GM18507 (cell line): ENCODE measurements around the gene CHN2.

ENCODE experiments used
- DNase-seq: peaks from one replicate; pipeline ENCODE4 v3.0.0; 2011; ENCODE audit warnings: low read depth; ENCODE audit not compliant: insufficient read length; ENCODE audit errors: extremely low spot score
- FAIRE-seq: peaks from 2 replicates; lab custom pipeline; 2011; peaks lifted over from hg19 to GRCh38; lab: Jason Lieb, UNC

Gene CHN2

GRCh38 chr7:29194594-29195427 lies at the start of gene CHN2:
TSS of gene CHN2 (plus strand) at chr7:29194775.
- FAIRE-seq (no peak), DNase-seq (no peak)

- no peak for FAIRE-seq
- DNase-seq: no peak
Observed at GRCh38 chr7:29145553-29146056, 49.0 kb upstream of the CHN2 start.

- no peak for FAIRE-seq
- no peak for DNase-seq
Observed at GRCh38 chr7:29146057-29146706, 48.4 kb upstream of the CHN2 start, which contains the start of gene CPVL. TSS of gene CPVL (minus strand) at chr7:29146537. CDS start at chr7:29121061, 25,476 bp downstream.

GRCh38 chr7:29146888-29147609 lies 47.5 kb upstream of the CHN2 start:
- FAIRE-seq (no peak), DNase-seq (no peak)

GRCh38 chr7:29147821-29148220 lies 46.8 kb upstream of the CHN2 start:
- FAIRE-seq: no peak
- DNase-seq: no peak

GRCh38 chr7:29149036-29149435 lies 45.5 kb upstream of the CHN2 start:
- no peak for FAIRE-seq
- DNase-seq: no peak

- DNase-seq (no peak), FAIRE-seq (no peak)
Observed at GRCh38 chr7:29150856-29151255, 43.7 kb upstream of the CHN2 start.

GRCh38 chr7:29154076-29154475 lies 40.5 kb upstream of the CHN2 start:
- no peak for FAIRE-seq
- no peak for DNase-seq

GRCh38 chr7:29156907-29157452 lies 37.6 kb upstream of the CHN2 start:
- FAIRE-seq: no peak
- DNase-seq: no peak

GRCh38 chr7:29158795-29159423 lies 35.7 kb upstream of the CHN2 start:
- FAIRE-seq: no peak
- DNase-seq: no peak

- FAIRE-seq: no peak
Observed at GRCh38 chr7:29160080-29160479, 34.5 kb upstream of the CHN2 start.

GRCh38 chr7:29161231-29161630 lies 33.3 kb upstream of the CHN2 start:
- DNase-seq: no peak
- no peak for FAIRE-seq

More at GRCh38 chr7:29160080-29160479, 34.5 kb upstream of the CHN2 start:
- no peak for DNase-seq

- DNase-seq: no peak
- no peak for FAIRE-seq
Observed at GRCh38 chr7:29162577-29162976, 32.0 kb upstream of the CHN2 start.

GRCh38 chr7:29163854-29164253 lies 30.7 kb upstream of the CHN2 start:
- DNase-seq: no peak
- FAIRE-seq: no peak

- no peak for FAIRE-seq
- DNase-seq: no peak
Observed at GRCh38 chr7:29167721-29168120, 26.9 kb upstream of the CHN2 start.

GRCh38 chr7:29170781-29171180 lies 23.8 kb upstream of the CHN2 start:
- FAIRE-seq (no peak), DNase-seq (no peak)

GRCh38 chr7:29173458-29173857 lies 21.1 kb upstream of the CHN2 start:
- DNase-seq (no peak), FAIRE-seq (no peak)

- no peak for DNase-seq
- FAIRE-seq: no peak
Observed at GRCh38 chr7:29177963-29178600, 16.5 kb upstream of the CHN2 start.

- no peak for FAIRE-seq
- no peak for DNase-seq
Observed at GRCh38 chr7:29179115-29179514, 15.5 kb upstream of the CHN2 start.
